Measurements from ENCODE around the gene NPTX2.

The NPTX2 gene

DNA sequence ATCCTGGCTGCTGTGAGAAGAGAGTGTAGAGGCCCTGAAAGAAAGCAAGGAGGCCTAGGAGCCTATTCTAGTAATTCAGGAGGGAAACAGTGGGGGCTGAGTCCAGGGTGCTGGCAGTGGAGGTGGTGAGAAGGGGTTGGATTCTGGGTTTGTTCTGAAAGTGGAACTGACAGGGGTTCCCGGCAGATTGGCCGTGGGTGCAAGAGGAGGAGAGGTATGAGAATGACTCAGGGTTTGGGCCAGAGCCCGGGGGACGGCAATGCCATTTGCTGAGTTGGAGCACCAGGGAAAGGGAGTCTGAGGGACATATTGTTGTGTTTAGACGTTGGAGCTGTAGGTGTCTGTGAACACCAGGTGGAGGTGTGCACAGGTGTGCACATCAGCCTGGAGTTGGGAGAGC lies 38.5 kb downstream of the NPTX2 start:
- no peak for DNase-seq

DNA sequence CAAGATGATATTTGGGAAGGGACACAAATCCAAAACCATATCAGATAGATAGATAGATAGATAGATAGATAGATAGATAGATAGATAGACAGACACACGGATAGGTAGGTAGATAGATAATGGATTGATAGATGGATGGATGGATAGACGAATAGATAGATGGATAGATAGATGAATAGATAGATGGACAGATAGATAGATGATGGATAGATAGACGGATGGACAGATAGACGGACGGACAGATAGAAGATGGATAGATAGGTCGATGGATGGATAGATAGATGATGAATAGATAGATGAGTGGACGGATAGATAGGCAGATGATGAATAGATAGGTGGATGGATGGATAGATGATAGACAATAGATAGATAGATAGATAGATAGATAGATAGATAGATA lies 39.8 kb downstream of the NPTX2 start:
- DNase-seq = no peak

DNA sequence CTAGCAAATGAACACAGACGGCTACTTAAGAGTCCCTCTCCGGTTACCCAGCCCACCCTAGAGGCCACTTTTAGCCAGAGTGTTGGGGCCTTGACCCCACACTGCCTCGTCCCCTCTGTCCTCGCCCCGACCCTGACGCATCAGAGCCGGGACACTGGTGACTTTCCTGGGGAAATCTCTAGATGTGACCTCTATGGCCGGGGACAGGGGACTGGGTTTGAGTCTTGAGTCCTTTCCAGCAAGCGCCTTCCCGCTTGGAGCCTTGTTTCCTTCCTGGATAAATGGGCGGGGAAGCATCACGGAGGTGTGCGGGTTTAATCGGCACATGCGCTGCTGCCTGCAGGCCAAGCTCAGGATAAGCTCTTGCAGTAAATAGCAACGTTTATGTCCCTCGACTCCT lies 40.7 kb downstream of the NPTX2 start:
- DNase-seq = no peak

DNA sequence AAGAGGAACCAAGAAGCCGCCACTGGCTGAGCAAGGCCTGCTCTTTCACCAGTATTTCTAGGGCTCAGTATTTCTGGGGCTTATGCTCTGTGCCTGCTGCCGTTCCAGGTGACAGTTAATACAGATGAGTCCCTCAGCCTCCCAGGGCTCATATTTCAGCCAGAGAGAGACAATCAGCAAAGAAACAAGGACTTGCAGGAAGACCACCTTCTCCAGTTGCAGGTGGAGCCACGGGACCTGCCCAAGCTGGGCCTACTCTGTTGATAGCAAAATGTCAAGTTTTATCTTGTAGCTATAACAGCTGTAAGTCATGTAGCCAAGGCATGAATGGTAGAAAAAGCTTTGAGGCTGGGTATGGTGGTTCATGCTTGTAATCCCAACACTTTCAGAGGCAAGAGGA lies 42.7 kb downstream of the NPTX2 start:
- no peak for DNase-seq

DNA sequence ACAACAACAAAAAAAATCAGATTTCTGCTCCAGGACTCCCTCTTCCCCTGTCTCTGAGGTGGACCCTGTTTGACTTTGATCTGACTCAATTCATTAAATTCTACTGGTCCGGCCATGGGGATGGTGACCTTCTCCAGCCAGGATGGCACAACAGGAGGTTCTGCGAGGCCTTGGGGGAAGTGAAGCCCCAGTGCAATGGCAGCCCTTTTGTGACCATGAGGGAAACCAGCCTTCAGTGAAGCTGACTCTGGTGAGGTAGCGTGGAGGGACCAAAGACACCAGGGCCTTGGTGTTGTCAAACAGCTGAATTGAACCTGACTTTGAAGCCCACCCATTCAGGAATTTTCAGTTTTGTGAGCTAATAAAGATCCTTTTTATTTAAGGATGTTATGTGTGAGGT lies 44.5 kb downstream of the NPTX2 start:
- DNase-seq = no peak

DNA sequence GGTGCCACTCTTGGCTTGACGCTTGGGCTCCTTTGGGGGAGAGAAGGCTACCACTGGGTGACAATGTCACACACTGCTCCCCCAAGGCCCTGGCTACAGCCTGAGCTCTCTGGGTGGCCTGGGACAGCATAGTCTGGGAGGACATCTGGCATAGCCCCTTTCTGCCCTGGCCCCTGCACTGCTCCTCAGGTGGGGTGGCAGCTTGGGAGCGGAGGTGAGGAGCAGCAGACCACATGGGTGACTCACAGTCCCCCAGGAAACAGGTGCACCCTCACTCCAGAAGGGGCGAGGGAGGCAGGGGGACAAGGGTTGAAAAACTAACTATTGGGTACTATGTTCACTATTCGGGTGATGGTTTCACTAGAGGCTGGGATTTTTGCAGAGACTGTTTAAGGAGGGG lies 45.2 kb downstream of the NPTX2 start:
- DNase-seq = no peak

DNA sequence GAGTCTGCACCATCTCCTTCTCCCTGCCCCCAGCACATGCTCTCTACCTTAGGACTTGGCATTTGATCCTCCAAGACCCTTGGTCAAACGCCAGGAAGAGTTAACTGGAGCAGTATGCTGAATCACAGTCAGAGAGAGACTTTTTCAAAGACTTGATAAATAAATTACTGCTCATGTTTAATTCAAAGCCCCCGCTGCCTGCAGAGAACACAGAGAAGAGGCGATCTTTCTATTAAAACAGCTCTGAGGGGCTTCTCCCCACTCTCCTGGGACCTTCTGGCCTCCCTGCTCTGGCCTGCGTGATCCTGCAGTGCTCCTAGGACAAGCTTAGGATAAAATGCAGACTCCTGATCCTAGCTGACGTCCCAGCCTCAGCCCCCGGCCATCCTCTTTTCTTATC lies 47.8 kb downstream of the NPTX2 start:
- DNase-seq = no peak

DNA sequence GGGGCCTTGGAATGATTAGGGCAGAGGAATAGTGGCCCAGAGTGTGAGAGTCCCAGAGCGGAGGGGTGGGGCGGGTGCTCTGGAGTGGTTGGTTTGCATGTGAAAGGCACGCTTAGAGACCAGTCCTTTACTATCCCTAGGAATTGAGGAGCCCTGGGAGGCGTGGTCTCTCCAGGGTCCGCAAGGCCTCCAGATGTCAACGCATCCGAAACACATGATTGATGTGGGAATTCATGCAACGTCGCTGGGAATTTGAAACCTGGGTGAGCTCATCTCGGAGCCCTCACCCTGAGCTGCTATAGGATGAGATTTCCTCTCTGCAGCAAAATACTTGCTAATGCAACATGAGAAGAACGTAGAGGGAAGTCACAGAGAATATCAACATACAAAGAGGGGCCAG lies 51.2 kb downstream of the NPTX2 start:
- no peak for DNase-seq

DNA sequence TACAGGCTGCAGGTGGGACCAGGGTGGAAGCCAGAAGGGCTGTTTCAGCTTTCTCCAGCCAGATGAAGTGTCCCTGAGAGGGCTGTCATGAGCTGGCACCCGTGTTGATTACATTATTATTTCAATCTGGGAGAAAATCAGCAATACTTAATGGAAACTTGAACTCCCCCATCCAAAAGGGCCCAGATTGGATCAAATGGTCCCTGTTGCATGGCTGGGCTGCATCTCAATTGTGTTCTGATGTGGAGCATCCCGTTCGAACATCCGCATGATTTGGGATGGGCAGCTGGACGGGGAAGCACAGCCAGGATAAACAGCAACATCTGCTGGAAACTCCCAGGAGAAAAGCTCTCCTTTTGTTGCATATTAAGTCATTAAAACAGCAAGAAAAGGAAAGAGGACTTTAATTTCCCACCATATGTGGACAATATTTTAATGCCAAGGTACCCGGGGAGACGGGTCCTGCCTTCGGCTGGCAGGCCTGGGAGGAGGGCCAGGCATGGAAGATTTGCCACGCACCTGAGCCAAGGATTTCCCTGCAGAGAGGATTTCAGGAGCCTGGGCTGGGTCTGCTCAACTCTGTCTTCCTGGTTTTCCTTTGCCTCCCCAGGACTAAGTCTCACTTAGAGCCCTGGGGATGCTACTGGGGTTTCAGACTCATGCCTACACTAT lies 52.4 kb downstream of the NPTX2 start:
- DNase-seq = no peak

DNA sequence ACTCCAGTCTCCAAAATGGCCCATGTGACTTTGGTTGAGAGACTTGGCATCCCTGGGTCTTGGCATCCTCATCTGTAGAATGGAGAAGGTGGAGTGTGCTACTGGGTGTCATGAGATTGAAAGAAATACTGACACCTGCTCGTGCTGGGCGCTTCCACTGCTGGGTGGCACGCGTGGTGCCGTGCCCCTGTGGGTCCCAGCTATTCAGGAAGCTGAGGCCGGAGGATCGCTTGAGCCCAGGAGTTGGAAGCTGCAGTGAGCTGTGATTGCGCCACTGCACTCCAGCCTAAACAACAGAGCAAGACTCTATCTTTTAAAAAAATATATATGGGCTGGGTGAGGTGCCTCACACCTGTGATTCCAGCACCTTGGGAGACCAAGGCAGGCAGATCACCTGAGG lies 53.1 kb downstream of the NPTX2 start:
- DNase-seq = no peak

DNA sequence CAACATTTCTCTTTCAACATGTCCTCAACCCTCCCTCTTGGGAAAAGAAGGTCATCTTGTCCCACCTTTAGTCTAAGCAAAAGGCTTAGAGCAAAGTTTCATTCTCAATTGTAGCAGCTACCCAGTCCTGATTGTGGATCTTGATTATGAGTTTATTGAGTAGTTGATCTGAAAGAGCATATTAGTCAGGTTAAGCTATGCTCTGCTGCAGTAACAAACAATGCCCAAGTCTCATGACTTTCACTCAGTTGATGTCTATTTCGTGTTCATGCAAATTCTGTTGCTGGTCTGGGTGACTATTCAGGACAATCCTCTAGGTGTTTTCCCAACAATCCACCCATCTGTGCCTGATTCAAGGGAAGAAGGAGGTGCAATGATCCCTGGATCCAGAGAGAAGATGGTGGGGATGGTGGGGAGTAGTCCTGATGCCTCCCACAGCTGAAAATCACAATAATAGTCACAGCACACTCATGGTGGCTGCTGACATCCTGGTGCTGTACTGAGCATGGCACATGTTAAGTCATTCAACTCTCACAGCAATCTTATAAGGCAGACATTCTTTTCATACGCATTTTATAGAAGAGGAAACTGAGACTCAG lies 54.7 kb downstream of the NPTX2 start:
- DNase-seq = no peak

DNA sequence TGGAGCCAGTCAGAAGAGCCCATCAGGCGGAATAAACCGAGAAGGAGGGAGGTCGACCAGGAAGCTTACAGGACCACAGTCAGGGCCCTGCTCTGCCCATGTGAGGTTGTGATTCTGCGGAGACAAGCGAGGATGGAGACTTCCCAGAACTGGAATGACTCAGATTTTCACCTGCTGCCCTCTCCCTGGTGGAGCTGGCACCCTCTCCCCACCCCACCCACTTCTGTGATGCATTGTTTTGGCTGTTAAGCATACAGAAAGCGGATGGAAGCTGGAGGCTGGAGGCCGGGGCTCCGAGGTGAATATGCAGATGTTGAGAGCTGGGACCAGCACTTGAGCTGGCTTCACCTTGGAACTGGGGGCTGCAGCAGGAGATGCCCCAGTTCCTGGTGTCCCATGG lies 57.4 kb downstream of the NPTX2 start:
- no peak for DNase-seq

DNA sequence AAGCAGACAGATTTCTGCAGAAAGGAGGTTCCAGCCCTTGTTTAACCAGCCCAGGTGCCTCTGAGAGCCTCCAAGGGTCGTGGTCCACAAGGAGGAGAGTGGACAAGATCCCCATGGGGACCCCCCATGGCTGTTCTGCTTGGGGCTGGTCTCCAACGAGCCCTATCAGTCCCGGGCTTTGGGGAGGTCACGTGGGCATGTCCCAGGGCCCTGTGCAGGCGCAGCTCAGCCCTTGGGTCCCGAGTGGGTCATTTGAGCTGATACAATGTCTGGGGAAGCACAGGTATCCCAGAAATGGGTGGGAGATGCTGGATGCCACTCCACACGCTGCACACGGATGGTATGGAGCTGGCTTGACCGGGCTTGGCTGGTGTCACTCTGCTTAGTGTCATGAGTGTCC lies 57.8 kb downstream of the NPTX2 start:
- no peak for DNase-seq

DNA sequence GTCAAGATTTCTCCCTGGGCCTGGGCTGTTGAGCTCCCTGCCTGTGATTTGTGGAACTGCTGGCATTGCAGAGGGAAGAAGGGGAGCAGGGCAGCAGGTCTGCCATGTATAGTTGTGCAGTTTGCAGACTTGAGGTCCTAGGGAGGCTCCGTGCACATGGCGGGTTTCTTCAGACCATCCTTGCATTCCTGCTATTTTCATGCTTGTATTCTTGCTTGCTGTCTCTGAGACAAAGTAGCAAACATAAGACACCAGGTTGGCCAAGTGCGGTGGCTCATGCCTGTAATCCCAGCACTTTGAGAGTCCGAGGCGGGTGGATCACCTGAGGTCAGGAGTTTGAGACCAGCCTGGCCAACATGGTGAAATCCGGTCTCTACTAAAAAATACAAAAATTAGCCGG lies 61.1 kb downstream of the NPTX2 start:
- no peak for DNase-seq
